ENCODE data around the gene IRX5. TPM values are rescaled to one million over a fixed set of nuclear protein-coding genes. Genes with fewer than 3 reads are reported as not detected.

Gene IRX5
- total RNA-seq, 2 experiments from 2014 or later, result not detected

GRCh38 chr16:54886078-54886477 is 44.6 kb upstream of the IRX5 start:
- no peaks in the 10 kb centered on the region for H3K36me3 Mint-ChIP-seq (ENCODE audit: low read depth)
- ATAC-seq (ENCODE audit: poor library complexity) (no peak), DNase-seq (no peak)
- Histone ChIP-seq H3K4me3 (ENCODE audit: low read length) (no peak overlapping the region), H3K36me3 (ENCODE audit: insufficient read depth, low read length) (no peaks in the 10 kb centered on the region), H3K27ac (ENCODE audit: low read depth in 1 of 2, low read length in 2 of 2) (no peak overlapping the region), H3K27me3 (ENCODE audit: control insufficient read depth in 1 of 2, insufficient read depth in 2 of 2, low read length in 2 of 2) (peaks cover 7 to 9% of the 10 kb centered on the region in 2 experiments), H3K4me1 (ENCODE audit: insufficient read depth, low read length) (no peaks in the 10 kb centered on the region), H3K9me3 (ENCODE audit: control insufficient read depth in 1 of 2, insufficient read depth in 1 of 2, low read length in 2 of 2) (peaks cover 0 to 5% of the 10 kb centered on the region in 2 experiments)
- no peak overlapping the region for H3K4me3 Mint-ChIP-seq
- CTCF ChIA-PET, result no interaction called here
- H3K27me3 Mint-ChIP-seq, result peaks cover 25% of the 10 kb centered on the region
- no peak overlapping the region for H3K27ac Mint-ChIP-seq
- TF ChIP-seq CTCF (IDR thresholded peaks at IDR 0.05), result no peak
- no peaks in the 10 kb centered on the region for H3K4me1 Mint-ChIP-seq (ENCODE audit: low read depth)
- H3K9me3 Mint-ChIP-seq, result no peaks in the 10 kb centered on the region
- POLR2A ChIA-PET, result no interaction called here
- intact Hi-C loops (cut with DNase I, micrococcal nuclease), result no loop called here

GRCh38 chr16:54890381-54890780 is 40.3 kb upstream of the IRX5 start:
- no peak for ATAC-seq (ENCODE audit: poor library complexity)

GRCh38 chr16:54891346-54891745 is 39.3 kb upstream of the IRX5 start:
- CTCF ChIA-PET, result no interaction called here
- Histone ChIP-seq H3K4me1 (ENCODE audit: insufficient read depth, low read length) (no peaks in the 10 kb centered on the region), H3K4me3 (ENCODE audit: low read length) (no peak overlapping the region), H3K27ac (ENCODE audit: low read depth in 1 of 2, low read length in 2 of 2) (no peak overlapping the region), H3K9me3 (ENCODE audit: control insufficient read depth in 1 of 2, insufficient read depth in 1 of 2, low read length in 2 of 2) (no peaks in the 10 kb centered on the region), H3K36me3 (ENCODE audit: insufficient read depth, low read length) (no peaks in the 10 kb centered on the region), H3K27me3 (ENCODE audit: control insufficient read depth in 1 of 2, insufficient read depth in 2 of 2, low read length in 2 of 2) (peaks cover 0 to 4% of the 10 kb centered on the region in 2 experiments)
- H3K27me3 Mint-ChIP-seq, result peaks cover 22% of the 10 kb centered on the region
- H3K4me1 Mint-ChIP-seq (ENCODE audit: low read depth), result no peaks in the 10 kb centered on the region
- TF ChIP-seq CTCF (IDR thresholded peaks at IDR 0.05), result no peak
- no peaks in the 10 kb centered on the region for H3K9me3 Mint-ChIP-seq
- no peak overlapping the region for H3K4me3 Mint-ChIP-seq
- no peak for DNase-seq
- intact Hi-C loops (cut with DNase I, micrococcal nuclease), result no loop called here
- POLR2A ChIA-PET, result interaction anchor here (0.5 kb wide), 1 partner anchor 32 kb away, joined by 3 read pairs; no protein-coding TSS in a partner anchor
- H3K36me3 Mint-ChIP-seq (ENCODE audit: low read depth), result no peaks in the 10 kb centered on the region
- no peak for ATAC-seq (ENCODE audit: poor library complexity)
- H3K27ac Mint-ChIP-seq, result no peak overlapping the region

More at GRCh38 chr16:54890381-54890780, 40.3 kb upstream of the IRX5 start:
- DNase-seq, result no peak
- H3K27ac ChIP-seq (ENCODE audit: low read depth in 1 of 2, low read length in 2 of 2), result no peak overlapping the region
- ChIA-PET CTCF (no interaction called here), POLR2A (no interaction called here)
- H3K4me3 ChIP-seq (ENCODE audit: low read length), result no peak overlapping the region
- Mint-ChIP-seq H3K9me3 (no peaks in the 10 kb centered on the region), H3K4me1 (ENCODE audit: low read depth) (no peaks in the 10 kb centered on the region), H3K27me3 (peaks cover 23% of the 10 kb centered on the region), H3K27ac (no peak overlapping the region), H3K4me3 (no peak overlapping the region), H3K36me3 (ENCODE audit: low read depth) (no peaks in the 10 kb centered on the region)
- no peaks in the 10 kb centered on the region for H3K4me1 ChIP-seq (ENCODE audit: insufficient read depth, low read length)
- no peak for TF ChIP-seq CTCF (IDR thresholded peaks at IDR 0.05)
- H3K9me3 ChIP-seq (ENCODE audit: control insufficient read depth in 1 of 2, insufficient read depth in 1 of 2, low read length in 2 of 2), result no peaks in the 10 kb centered on the region
- intact Hi-C loops (cut with DNase I, micrococcal nuclease), result no loop called here
- H3K36me3 ChIP-seq (ENCODE audit: insufficient read depth, low read length), result no peaks in the 10 kb centered on the region
- H3K27me3 ChIP-seq (ENCODE audit: control insufficient read depth in 1 of 2, insufficient read depth in 2 of 2, low read length in 2 of 2), result peaks cover 0 to 4% of the 10 kb centered on the region in 2 experiments

Measured in CD4-positive, alpha-beta T cell (primary cell).